PC-9 (cell line): ENCODE results near the gene BMP8B. TPM values are rescaled to one million over a fixed set of nuclear protein-coding genes. Genes with fewer than 3 reads are reported as not detected.

Experiments used
- BruUV-seq: library from RNA; stranded (reverse); fragments of 400-500 nt; replicated peaks from 2 replicates; lab custom pipeline; 2021; lab: Mats Ljungman, UMichigan
- CTCF ChIA-PET: fragments of 300-600 bp; sonication (Branson Sonifier 250); formaldehyde crosslinking; loops from one replicate; lab custom pipeline; 2022; ENCODE audit warnings: antibody characterized with exemption; lab: Charles Lee
- POLR2A ChIA-PET: fragments of 300-600 bp; sonication (Branson Sonifier 250); formaldehyde crosslinking; loops from one replicate; lab custom pipeline; 2022; ENCODE audit warnings: antibody characterized with exemption; ENCODE audit not compliant: unreplicated experiment; lab: Charles Lee
- DNase-seq, 2 experiments: peaks; one replicate each; pipeline versions ENCODE4 v3.0.0 to v3.0.0-alpha.2; 2015 to 2022; ENCODE audit warnings: mixed read lengths in 1 of 2
- H2AFZ ChIP-seq: fragments of 200-600 bp; sonication (generic); 2 replicates; pipeline ENCODE4 v1.8.1; 2017; ENCODE audit warnings: antibody characterized with exemption
- H3F3A ChIP-seq: fragments of 200-600 bp; sonication (generic); 2 replicates; pipeline ENCODE4 v1.8.1; 2017; ENCODE audit warnings: antibody characterized with exemption, mild to moderate bottlenecking, low read depth; ENCODE audit not compliant: insufficient read depth
- H3K27ac ChIP-seq: fragments of 200-600 bp; sonication (generic); 2 replicates; pipeline ENCODE4 v1.6.1; 2016; ENCODE audit warnings: mixed run types
- H3K27me3 ChIP-seq: fragments of 200-600 bp; sonication (generic); 2 replicates; pipeline ENCODE4 v1.6.1; 2016; ENCODE audit warnings: low read depth, mixed run types; ENCODE audit not compliant: insufficient read depth
- H3K36me3 ChIP-seq: fragments of 200-600 bp; sonication (generic); 2 replicates; pipeline ENCODE4 v1.6.1; 2016; ENCODE audit warnings: low read depth, mixed run types
- H3K4me1 ChIP-seq: fragments of 200-600 bp; sonication (generic); replicated peaks from 2 replicates; pipeline ENCODE4 v1.6.1; 2016; ENCODE audit warnings: mixed run types; ENCODE audit not compliant: insufficient read depth
- H3K4me2 ChIP-seq: fragments of 200-600 bp; sonication (generic); 2 replicates; pipeline ENCODE4 v1.6.1; 2017; ENCODE audit warnings: mixed run types
- H3K4me3 ChIP-seq: fragments of 200-600 bp; sonication (generic); 2 replicates; pipeline ENCODE4 v1.6.1; 2016; ENCODE audit warnings: mixed run types
- H3K79me2 ChIP-seq: fragments of 200-600 bp; sonication (generic); 2 replicates; pipeline ENCODE4 v1.6.1; 2017; ENCODE audit warnings: low read depth, mixed run types
- H3K9me2 ChIP-seq: fragments of 200-600 bp; sonication (generic); 2 replicates; pipeline ENCODE4 v1.8.1; 2017; ENCODE audit warnings: mild to moderate bottlenecking; ENCODE audit not compliant: insufficient read depth
- H3K9me3 ChIP-seq: fragments of 200-600 bp; sonication (generic); 2 replicates; pipeline ENCODE4 v1.8.1; 2016; ENCODE audit warnings: low read depth; ENCODE audit not compliant: insufficient read depth
- H4K20me1 ChIP-seq: fragments of 200-600 bp; sonication (generic); 2 replicates; pipeline ENCODE4 v1.8.1; 2017; ENCODE audit not compliant: insufficient read depth
- CTCF ChIP-seq: fragments of 200-600 bp; sonication (generic); conservative IDR thresholded peaks from 2 replicates; pipeline ENCODE4 v1.6.1; 2017; ENCODE audit warnings: mixed run types, antibody characterized with exemption, mild to moderate bottlenecking, moderate library complexity
- EZH2 ChIP-seq: fragments of 200-600 bp; sonication (generic); IDR thresholded peaks from 2 replicates; pipeline ENCODE4 v1.8.0; 2017; ENCODE audit warnings: antibody characterized with exemption, low read depth
- intact Hi-C: fragments of 100-400 bp; cut with micrococcal nuclease; formaldehyde crosslinking; loops from one replicate; pipeline ENCODE4 v1.10.0; 2022; ENCODE audit not compliant: unreplicated experiment
- total RNA-seq: library from RNA; stranded (reverse); gene quantifications from 2 replicates; pipeline ENCODE4 v1.2.3, GENCODE V29; 2021

The BMP8B gene
- total RNA-seq, 1 experiment from 2014 or later, result 2.4 TPM

GRCh38 chr1:39762550-39763540 lies 25.8 kb downstream of the BMP8B start:
- H3K79me2 ChIP-seq, result no peaks in the 10 kb centered on the region
- CTCF ChIA-PET, result no interaction called here
- intact Hi-C loops, result no loop called here

DNA sequence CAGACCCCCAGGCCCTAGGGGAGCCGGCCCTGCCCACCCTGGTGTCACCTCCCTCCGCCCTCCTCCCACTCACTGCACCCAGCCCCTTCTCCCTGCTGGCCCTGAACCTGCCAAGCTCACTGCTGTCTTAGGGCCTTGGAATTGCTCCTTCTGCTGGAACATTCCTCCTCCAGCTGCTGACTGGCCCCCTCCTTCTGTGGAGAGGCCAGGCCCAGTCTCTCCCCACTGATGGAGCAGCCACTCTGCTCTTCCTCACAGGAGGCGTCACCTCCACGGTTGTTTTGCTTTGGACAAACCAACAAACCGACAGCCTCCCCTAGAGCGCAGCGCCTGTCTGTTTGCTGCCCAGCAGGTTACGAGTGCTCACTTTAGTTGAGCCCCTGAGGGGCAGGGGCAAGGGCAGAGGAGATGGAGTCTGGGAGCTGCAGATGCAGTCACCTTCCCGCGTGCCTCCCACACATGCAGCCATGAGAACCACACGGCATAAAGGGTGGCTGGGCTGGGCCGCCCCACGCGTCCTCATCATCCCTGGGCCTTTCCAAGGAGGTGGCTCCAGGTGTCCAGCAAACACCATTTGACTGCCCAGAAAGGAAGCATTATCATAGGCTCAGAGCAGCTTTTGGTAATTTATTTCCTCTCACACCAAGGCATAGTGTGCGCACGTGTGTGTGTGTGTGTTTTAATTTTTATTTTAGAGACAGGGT lies 27.0 kb downstream of the BMP8B start:
- Histone ChIP-seq H3K4me2 (no peak overlapping the region), H3K4me3 (no peak overlapping the region), H4K20me1 (no peaks in the 10 kb centered on the region), H2AFZ (no peak overlapping the region), H3K4me1 (no peaks in the 10 kb centered on the region), H3F3A (no peaks in the 10 kb centered on the region), H3K27me3 (no peaks in the 10 kb centered on the region), H3K9me3 (no peaks in the 10 kb centered on the region), H3K9me2 (no peaks in the 10 kb centered on the region), H3K36me3 (no peaks in the 10 kb centered on the region), H3K79me2 (no peaks in the 10 kb centered on the region), H3K27ac (no peak overlapping the region)
- no peak for TF ChIP-seq CTCF
- TF ChIP-seq EZH2, result no peak
- no TSS peak for BruUV-seq
- CTCF ChIA-PET, result no interaction called here
- no peak for DNase-seq
- intact Hi-C loops, result no loop called here
- POLR2A ChIA-PET, result no interaction called here

More at GRCh38 chr1:39762550-39763540, 25.8 kb downstream of the BMP8B start:
- Histone ChIP-seq H3K9me2 (no peaks in the 10 kb centered on the region), H3K36me3 (no peaks in the 10 kb centered on the region), H3K27me3 (no peaks in the 10 kb centered on the region), H4K20me1 (no peaks in the 10 kb centered on the region), H3K27ac (no peak overlapping the region), H3K4me3 (no peak overlapping the region), H3K9me3 (no peaks in the 10 kb centered on the region), H2AFZ (no peak overlapping the region), H3K4me2 (no peak overlapping the region), H3F3A (no peaks in the 10 kb centered on the region), H3K4me1 (no peaks in the 10 kb centered on the region)
- POLR2A ChIA-PET, result interaction anchor here (0.6 kb wide), 1 partner anchor 1211 kb away, joined by 15 read pairs; no protein-coding TSS in a partner anchor
- TF ChIP-seq CTCF, result no peak
- no peak for TF ChIP-seq EZH2
- BruUV-seq, result no TSS peak
- DNase-seq, result no peak

GRCh38 chr1:39761016-39761415 lies 27.6 kb downstream of the BMP8B start:
- intact Hi-C loops, result no loop called here
- no peaks in the 10 kb centered on the region for H3K4me1 ChIP-seq
- no peaks in the 10 kb centered on the region for H3K9me3 ChIP-seq
- TF ChIP-seq CTCF (no peak), EZH2 (no peak)
- H3K79me2 ChIP-seq, result no peaks in the 10 kb centered on the region
- H2AFZ ChIP-seq, result no peak overlapping the region
- DNase-seq, result no peak
- no peaks in the 10 kb centered on the region for H3F3A ChIP-seq
- no peaks in the 10 kb centered on the region for H3K27me3 ChIP-seq
- ChIA-PET CTCF (no interaction called here), POLR2A (no interaction called here)
- H3K27ac ChIP-seq, result no peak overlapping the region
- H3K9me2 ChIP-seq, result no peaks in the 10 kb centered on the region
- no peak overlapping the region for H3K4me3 ChIP-seq
- no peaks in the 10 kb centered on the region for H3K36me3 ChIP-seq
- H3K4me2 ChIP-seq, result no peak overlapping the region
- no peaks in the 10 kb centered on the region for H4K20me1 ChIP-seq
- no TSS peak for BruUV-seq
